H1 (cell line): ENCODE results near the gene TYK2. TPM values are rescaled to one million over a fixed set of nuclear protein-coding genes. Genes with fewer than 3 reads are reported as not detected.

Experiments used
- CTCF ChIA-PET: fragments of 300-600 bp; sonication (Branson Sonifier 250); formaldehyde crosslinking; loops from one replicate; lab custom pipeline; 2021; ENCODE audit not compliant: partially characterized antibody; lab: Charles Lee
- POLR2A ChIA-PET: fragments of 300-600 bp; sonication (Branson Sonifier 250); formaldehyde crosslinking; loops from one replicate; lab custom pipeline; 2021; ENCODE audit warnings: inconsistent platforms; ENCODE audit not compliant: partially characterized antibody; lab: Charles Lee
- DNase-seq, 2 experiments: peaks; one replicate each; pipeline versions ENCODE4 v3.0.0 to v3.0.0-alpha.2; 2010 to 2022; ENCODE audit warnings: low spot score in 2 of 2, low read depth in 1 of 2, mixed read lengths in 1 of 2
- FAIRE-seq: peaks from 2 replicates; lab custom pipeline; 2011; peaks lifted over from hg19 to GRCh38; lab: Jason Lieb, UNC
- H2AFZ ChIP-seq: 2 replicates; pipeline ENCODE4 v1.8.1; 2012; ENCODE audit warnings: low read length, inconsistent platforms
- H2AK5ac ChIP-seq: 2 replicates; pipeline ENCODE4 v1.6.1; 2013; ENCODE audit warnings: low read depth, low read length
- H2BK120ac ChIP-seq: replicated peaks from 2 replicates; pipeline ENCODE3; 2013; ENCODE audit warnings: low read depth, low read length, inconsistent platforms
- H2BK12ac ChIP-seq: 2 replicates; pipeline ENCODE4 v1.6.1; 2013; ENCODE audit warnings: low read depth, low read length
- H2BK15ac ChIP-seq: 2 replicates; pipeline ENCODE4 v1.6.1; 2013; ENCODE audit warnings: low read length
- H2BK20ac ChIP-seq: 2 replicates; pipeline ENCODE4 v1.6.1; 2013; ENCODE audit warnings: low read length
- H2BK5ac ChIP-seq: 2 replicates; pipeline ENCODE4 v1.6.1; 2013; ENCODE audit warnings: low read depth, low read length
- H3K14ac ChIP-seq: 2 replicates; pipeline ENCODE4 v1.6.1; 2013; ENCODE audit warnings: inconsistent platforms; ENCODE audit not compliant: insufficient read length
- H3K18ac ChIP-seq: 2 replicates; pipeline ENCODE4 v1.6.1; 2013; ENCODE audit warnings: low read length; ENCODE audit errors: extremely low read depth
- H3K23ac ChIP-seq: 2 replicates; pipeline ENCODE4 v1.6.1; 2013; ENCODE audit warnings: inconsistent platforms; ENCODE audit not compliant: insufficient read length
- H3K23me2 ChIP-seq: 2 replicates; pipeline ENCODE4 v1.6.1; 2013; ENCODE audit warnings: low read depth, low read length
- H3K27ac ChIP-seq: 2 replicates; pipeline ENCODE4 v1.6.1; 2011; ENCODE audit warnings: low read depth, low read length, inconsistent platforms
- H3K27me3 ChIP-seq, 4 experiments: replicated peaks in 1 of 4; 1 replicate in 1 of 4; 2 replicates in 3 of 4; pipeline versions ENCODE4 v1.6.1 to v1.8.1; 2011 to 2013; ENCODE audit warnings: low read length in 3 of 4, mild to moderate bottlenecking in 3 of 4, inconsistent platforms in 2 of 4, mixed read lengths in 2 of 4, moderate library complexity in 1 of 4; ENCODE audit not compliant: control insufficient read depth in 3 of 4, insufficient read depth in 3 of 4; ENCODE audit errors: extremely low read depth in 1 of 4
- H3K36me3 ChIP-seq, 4 experiments: 2 replicates each; pipeline versions ENCODE4 v1.6.1 to v1.8.1; 2011 to 2013; ENCODE audit warnings: mild to moderate bottlenecking in 4 of 4, low read length in 3 of 4, moderate library complexity in 2 of 4, control low read depth in 1 of 4, inconsistent platforms in 1 of 4; ENCODE audit not compliant: insufficient read depth in 4 of 4, control insufficient read depth in 2 of 4
- H3K4ac ChIP-seq: replicated peaks from 2 replicates; pipeline ENCODE3; 2013; ENCODE audit warnings: low read length, low read depth, mixed read lengths, inconsistent platforms; ENCODE audit not compliant: insufficient read length
- H3K4me1 ChIP-seq, 4 experiments: replicated peaks in 1 of 4; 1 replicate in 1 of 4; 2 replicates in 3 of 4; pipeline versions ENCODE4 v1.6.1 to v1.8.1; 2011 to 2013; ENCODE audit warnings: low read length in 3 of 4, inconsistent platforms in 2 of 4, mixed read lengths in 1 of 4; ENCODE audit not compliant: insufficient read depth in 4 of 4, control insufficient read depth in 3 of 4
- H3K4me2 ChIP-seq, 2 experiments: 2 replicates each; pipeline versions ENCODE4 v1.6.1 to v1.8.1; 2011 to 2013; ENCODE audit warnings: low read depth in 2 of 2, low read length in 2 of 2, control low read depth in 1 of 2, inconsistent platforms in 1 of 2, mild to moderate bottlenecking in 1 of 2; ENCODE audit not compliant: insufficient read depth in 1 of 2
- H3K4me3 ChIP-seq, 4 experiments: fragments of 200-600, 300-600 bp in 1 of 4; sonication (generic), shearing (Covaris generic), sonication (Bioruptor Twin) in 1 of 4; 2 replicates each; pipeline versions ENCODE4 v1.5.1 to v1.8.1; 2011 to 2016; ENCODE audit warnings: low read length in 4 of 4, low read depth in 3 of 4, control low read depth in 2 of 4, inconsistent platforms in 2 of 4, mild to moderate bottlenecking in 2 of 4, mixed read lengths in 1 of 4, moderate library complexity in 1 of 4; ENCODE audit not compliant: insufficient read depth in 2 of 4; ENCODE audit errors: extremely low read depth in 1 of 4
- H3K56ac ChIP-seq: replicated peaks from 2 replicates; pipeline ENCODE3; 2013; ENCODE audit warnings: low read depth, mild to moderate bottlenecking, mixed read lengths, low read length, inconsistent platforms; ENCODE audit not compliant: insufficient read length
- H3K79me1 ChIP-seq: 2 replicates; pipeline ENCODE4 v1.6.1; 2013; ENCODE audit warnings: low read depth, low read length, control low read depth
- H3K79me2 ChIP-seq, 2 experiments: 2 replicates each; pipeline versions ENCODE4 v1.6.1 to v1.8.1; 2012 to 2013; ENCODE audit warnings: low read length in 2 of 2, mild to moderate bottlenecking in 2 of 2, inconsistent platforms in 1 of 2; ENCODE audit not compliant: insufficient read depth in 2 of 2, control insufficient read depth in 1 of 2
- H3K9ac ChIP-seq, 4 experiments: replicated peaks in 1 of 4; 1 replicate in 1 of 4; 2 replicates in 3 of 4; pipeline versions ENCODE4 v1.6.1 to v1.8.1; 2011 to 2013; ENCODE audit warnings: low read depth in 3 of 4, low read length in 3 of 4, control low read depth in 2 of 4, mild to moderate bottlenecking in 2 of 4, moderate library complexity in 2 of 4, inconsistent platforms in 1 of 4; ENCODE audit errors: extremely low read depth in 1 of 4
- H3K9me3 ChIP-seq, 2 experiments: 2 replicates each; pipeline versions ENCODE4 v1.6.1 to v1.8.1; 2012 to 2013; ENCODE audit warnings: mild to moderate bottlenecking in 2 of 2, moderate library complexity in 2 of 2, control low read depth in 1 of 2, inconsistent platforms in 1 of 2, low read depth in 1 of 2, low read length in 1 of 2, mixed read lengths in 1 of 2; ENCODE audit not compliant: insufficient read depth in 2 of 2
- H4K20me1 ChIP-seq, 2 experiments: replicated peaks in 1 of 2; 2 replicates each; pipeline versions ENCODE3 to v1.8.1; 2011 to 2013; ENCODE audit warnings: inconsistent platforms in 2 of 2, low read length in 2 of 2, mild to moderate bottlenecking in 1 of 2; ENCODE audit not compliant: insufficient read depth in 2 of 2, control insufficient read depth in 1 of 2
- H4K5ac ChIP-seq: 2 replicates; pipeline ENCODE4 v1.6.1; 2013; ENCODE audit warnings: low read length, low read depth, mixed read lengths, inconsistent platforms; ENCODE audit not compliant: insufficient read length
- H4K8ac ChIP-seq: 2 replicates; pipeline ENCODE4 v1.8.0; 2013; ENCODE audit warnings: mild to moderate bottlenecking, moderate library complexity, low read length, inconsistent platforms; ENCODE audit not compliant: insufficient read depth; ENCODE audit errors: extremely low read depth
- H4K91ac ChIP-seq: replicated peaks from 2 replicates; pipeline ENCODE3; 2013; ENCODE audit warnings: low read length, mixed read lengths, inconsistent platforms; ENCODE audit not compliant: insufficient read length
- RBBP5 ChIP-seq: IDR thresholded peaks from 2 replicates; pipeline ENCODE4 v1.7.1; 2012; ENCODE audit warnings: low read depth, mild to moderate bottlenecking, inconsistent platforms, low read length, moderate library complexity, borderline replicate concordance
- SIX5 ChIP-seq: IDR thresholded peaks from 2 replicates; pipeline ENCODE4 v1.6.1; 2011; ENCODE audit warnings: mild to moderate bottlenecking, low read depth, low read length
- WGBS, 2 experiments: shearing (Covaris generic) in 1 of 2; methylation state at CpG; one replicate each; pipeline versions ENCODE4 v1.1.6 to v1.1.7; 2013 to 2015; ENCODE audit warnings: low lambda C conversion rate in 2 of 2, mixed read lengths in 2 of 2, inconsistent platforms in 1 of 2, low coverage in 1 of 2, missing lambda C conversion rate in 1 of 2; ENCODE audit not compliant: insufficient replicate concordance in 2 of 2, insufficient coverage in 1 of 2, insufficient read length in 1 of 2; ENCODE audit errors: extremely low coverage in 1 of 2, missing lambda C conversion rate in 1 of 2; 5-methylcytosine and 5-hydroxymethylcytosine counted together
- polyA plus RNA-seq, 7 experiments: library from polyadenylated mRNA; depleted of rRNA in 3 of 7; stranded (reverse) in 5 of 7; unstranded in 2 of 7; fragments of >200 nt in 5 of 7; fragments of 200-250 nt in 2 of 7; gene quantifications; 1 replicate in 5 of 7; 2 replicates in 1 of 7; 4 replicates in 1 of 7; pipeline versions ENCODE4 v1.2.1 to v1.2.3, GENCODE V29; 2011 to 2013; ENCODE audit warnings: missing spikeins in 2 of 7, mixed read lengths in 2 of 7
- total RNA-seq: library from RNA; stranded (reverse); fragmentation: NEBNext Ultra II Directional; extraction: Animal tissue kit (Norgen Biotek cat#: 25700); gene quantifications from 2 replicates; pipeline ENCODE4 v1.2.1, GENCODE V29; 2021

Gene TYK2
- total and polyA plus RNA-seq, 2 of the 8 experiments (the other 6 are each of a cell fraction or from before 2014, with no cell fraction given): 32.1 to 40.8 TPM

DNA sequence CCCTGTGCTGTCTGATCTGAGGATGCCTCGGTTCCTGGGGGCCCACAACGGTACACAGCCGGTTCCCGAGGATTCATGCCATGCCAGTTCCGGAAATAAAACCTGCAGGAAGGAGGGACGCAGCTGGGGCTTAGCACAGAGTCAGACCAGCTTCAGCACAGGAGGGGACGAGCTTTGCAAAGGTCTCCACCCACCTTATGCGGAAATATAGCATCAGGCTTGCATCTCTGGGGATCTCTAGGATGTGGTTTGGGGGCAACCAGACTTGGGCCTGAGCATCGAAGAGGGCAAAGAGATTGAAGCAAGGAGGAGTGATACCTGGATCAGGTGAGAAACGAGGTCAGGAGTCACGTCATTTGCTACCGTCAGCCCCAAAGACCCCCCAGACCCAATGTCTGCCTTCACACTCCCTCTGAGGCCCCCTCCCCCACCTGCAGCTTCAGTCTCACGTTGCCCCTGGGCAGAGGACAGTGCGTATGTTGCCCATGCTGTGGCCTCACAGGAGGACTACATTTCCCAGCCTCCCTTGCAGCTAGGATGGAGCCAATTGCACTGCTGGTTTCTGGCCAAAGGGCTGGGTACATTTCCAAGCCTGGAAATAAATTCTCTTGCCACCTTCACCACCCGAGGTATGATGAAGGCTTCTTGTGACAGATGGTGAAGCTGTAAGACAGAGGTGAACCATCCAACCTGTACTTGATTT, 12.1 kb downstream of the TYK2 start:
- ChIA-PET CTCF (interaction anchor here (0.6 to 1.8 kb wide), 5 partner anchors 11 to 184 kb away, joined by 3 to 5 read pairs (median 4); no protein-coding TSS in a partner anchor), POLR2A (interaction anchor here (0.9 to 2.5 kb wide), 3 partner anchors 10 to 51 kb away, joined by 3 to 7 read pairs (median 4); partner anchors contain the start of gene TYK2)
- H3K23me2 ChIP-seq: 0 out of 2 replicates have a peak, but pooled peaks cover 2% of the 10 kb centered on the region
- H3K27ac ChIP-seq: no peak overlapping the region
- no peak overlapping the region for H2AFZ ChIP-seq
- no peak overlapping the region for H3K56ac ChIP-seq
- 92% methylated on average over 15 of the region's 15 CpGs; no CpG with 5 or more reads in 1 of the 2 experiments for WGBS, 2 experiments
- H2AK5ac ChIP-seq: no peak overlapping the region
- no peak overlapping the region for H3K4me2 ChIP-seq
- no peaks in the 10 kb centered on the region for H3K79me2 ChIP-seq
- peaks cover 2% of the 10 kb centered on the region; the same call in 1 of the 2 replicates for H3K79me1 ChIP-seq
- H3K9ac ChIP-seq: no peak overlapping the region
- peak in 1 of 2 experiments; percentile 45 for DNase-seq
- no peak overlapping the region for H2BK12ac ChIP-seq
- no peak overlapping the region for H4K5ac ChIP-seq
- TF ChIP-seq SIX5 (peak; percentile 42; the same call in 1 of the 2 replicates), RBBP5 (no peak)
- FAIRE-seq: no peak
- H3K27me3 ChIP-seq: no peaks in the 10 kb centered on the region
- H2BK120ac ChIP-seq: no peak overlapping the region
- H3K4ac ChIP-seq: no peak overlapping the region
- H4K8ac ChIP-seq: no peak overlapping the region
- H3K36me3 ChIP-seq: peaks cover 0 to 16% (median 7%) of the 10 kb centered on the region in 4 experiments; a peak in 6 of 8 replicates
- H3K9me3 ChIP-seq: no peaks in the 10 kb centered on the region
- H3K4me1 ChIP-seq: no peaks in the 10 kb centered on the region
- no peak overlapping the region for H3K4me3 ChIP-seq
- no peak overlapping the region for H2BK15ac ChIP-seq
- no peak overlapping the region for H2BK5ac ChIP-seq
- peaks cover 3 to 5% of the 10 kb centered on the region in 2 experiments for H4K20me1 ChIP-seq
- H3K14ac ChIP-seq: no peak overlapping the region
- no peak overlapping the region for H3K18ac ChIP-seq
- H2BK20ac ChIP-seq: no peak overlapping the region
- H4K91ac ChIP-seq: no peak overlapping the region
- no peak overlapping the region for H3K23ac ChIP-seq
